Body of pancreas (tissue), 4 donors: ENCODE measurements around the gene TUBGCP6. TPM values are rescaled to one million over a fixed set of nuclear protein-coding genes. Genes with fewer than 3 reads are reported as not detected.

Experiments used
- ATAC-seq: fragments of 150-250 bp; one replicate; pipeline ENCODE4 v1.9.1; 2016
- DNase-seq, 4 donors: peaks; one replicate each; pipeline ENCODE4 v3.0.0-alpha.2; 2019
- H3K27ac ChIP-seq, 4 donors: fragments of 200-600 bp; sonication (generic); 1 replicate in 3 of 4; 2 replicates in 1 of 4; pipeline versions ENCODE4 v1.5.1 to v1.6.1; 2016 to 2019; ENCODE audit warnings: mild to moderate bottlenecking in 1 of 4, mixed read lengths in 1 of 4, moderate library complexity in 1 of 4
- H3K27me3 ChIP-seq, 2 donors: fragments of 200-600 bp; sonication (generic); one replicate each; pipeline ENCODE4 v1.6.0; 2016; ENCODE audit warnings: mild to moderate bottlenecking in 1 of 2
- H3K36me3 ChIP-seq, 2 donors: fragments of 200-600 bp; sonication (generic); replicated peaks in 1 of 2; 2 replicates each; pipeline ENCODE4 v1.5.1; 2016; ENCODE audit warnings: low read depth in 2 of 2; ENCODE audit not compliant: insufficient read depth in 1 of 2
- H3K4me1 ChIP-seq: fragments of 200-600 bp; sonication (generic); one replicate; pipeline ENCODE4 v1.6.0; 2016
- H3K4me3 ChIP-seq, 2 donors: fragments of 200-600 bp; sonication (generic); 1 replicate in 1 of 2; 2 replicates in 1 of 2; pipeline ENCODE4 v1.5.1; 2016 to 2019
- H3K9me3 ChIP-seq, 3 donors: fragments of 200-600 bp; sonication (generic); 1 replicate in 2 of 3; 2 replicates in 1 of 3; pipeline ENCODE4 v1.5.1; 2016
- POLR2A ChIP-seq, 3 donors: fragments of 450-650 bp; IDR thresholded peaks; one replicate each; pipeline ENCODE4 v1.6.1; 2016; ENCODE audit warnings: antibody characterized with exemption in 3 of 3, mild to moderate bottlenecking in 2 of 3
- WGBS, 2 donors: methylation state at CpG; one replicate each; pipeline ENCODE4 v1.1.5; 2017; 5-methylcytosine and 5-hydroxymethylcytosine counted together
- intact Hi-C: fragments of 100-400 bp; cut with DNase I; formaldehyde crosslinking; loops from one replicate; pipeline ENCODE4 v1.15.1; 2023
- total RNA-seq, 2 donors: library from RNA; depleted of rRNA; stranded (reverse); fragments of >200 nt; gene quantifications; one replicate each; pipeline ENCODE4 v1.1.0, GENCODE V29; 2016
- TF ChIP-seq, protein P1 (sequence below), 7 experiments: fragments of 450-650 bp in 4 of 7; fragments of 200-600 bp in 3 of 7; sonication (generic) in 3 of 7; IDR thresholded peaks; one replicate each; pipeline ENCODE4 v1.5.1; 2016 to 2019; ENCODE audit warnings: antibody characterized with exemption in 7 of 7

The TUBGCP6 gene
- total RNA-seq, 2 donors from 2014 or later = 61.2 to 121 TPM

DNA sequence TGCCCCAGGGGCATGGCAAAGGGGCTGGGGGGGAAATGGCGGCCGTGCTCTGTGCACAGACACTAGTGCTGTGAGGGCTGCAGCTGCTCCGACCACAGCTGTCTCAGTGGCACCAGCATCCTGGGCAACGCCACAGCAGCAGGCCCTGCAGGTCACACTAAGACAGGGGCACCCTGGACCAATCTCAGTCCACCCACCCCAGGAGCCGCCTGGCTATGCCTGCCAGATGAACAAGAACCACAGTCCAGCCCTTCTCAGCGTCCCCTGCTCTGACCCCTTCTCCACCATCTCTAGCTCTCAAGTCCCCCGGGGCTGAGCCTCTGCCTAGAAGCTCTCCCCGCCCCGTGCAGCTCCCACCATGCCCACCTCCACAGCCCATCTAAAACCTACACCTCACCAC lies 16.5 kb downstream of the TUBGCP6 start:
- Histone ChIP-seq H3K27me3 (no peaks in the 10 kb centered on the region), H3K4me3 (no peak overlapping the region), H3K9me3 (no peaks in the 10 kb centered on the region), H3K36me3 (peaks cover 4 to 5% of the 10 kb centered on the region in 2 donors), H3K27ac (no peak overlapping the region), H3K4me1 (peaks cover 9% of the 10 kb centered on the region)
- TF ChIP-seq, protein P1, sequence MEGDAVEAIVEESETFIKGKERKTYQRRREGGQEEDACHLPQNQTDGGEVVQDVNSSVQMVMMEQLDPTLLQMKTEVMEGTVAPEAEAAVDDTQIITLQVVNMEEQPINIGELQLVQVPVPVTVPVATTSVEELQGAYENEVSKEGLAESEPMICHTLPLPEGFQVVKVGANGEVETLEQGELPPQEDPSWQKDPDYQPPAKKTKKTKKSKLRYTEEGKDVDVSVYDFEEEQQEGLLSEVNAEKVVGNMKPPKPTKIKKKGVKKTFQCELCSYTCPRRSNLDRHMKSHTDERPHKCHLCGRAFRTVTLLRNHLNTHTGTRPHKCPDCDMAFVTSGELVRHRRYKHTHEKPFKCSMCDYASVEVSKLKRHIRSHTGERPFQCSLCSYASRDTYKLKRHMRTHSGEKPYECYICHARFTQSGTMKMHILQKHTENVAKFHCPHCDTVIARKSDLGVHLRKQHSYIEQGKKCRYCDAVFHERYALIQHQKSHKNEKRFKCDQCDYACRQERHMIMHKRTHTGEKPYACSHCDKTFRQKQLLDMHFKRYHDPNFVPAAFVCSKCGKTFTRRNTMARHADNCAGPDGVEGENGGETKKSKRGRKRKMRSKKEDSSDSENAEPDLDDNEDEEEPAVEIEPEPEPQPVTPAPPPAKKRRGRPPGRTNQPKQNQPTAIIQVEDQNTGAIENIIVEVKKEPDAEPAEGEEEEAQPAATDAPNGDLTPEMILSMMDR (IDR thresholded peaks at IDR 0.05) = no peak
- no peak for TF ChIP-seq POLR2A (IDR thresholded peaks at IDR 0.05)
- ATAC-seq (no peak), DNase-seq (no peak)
- intact Hi-C loops = no loop called here
- WGBS, 2 donors = 94 to 100% methylated on average over 5 to 9 of the region's 9 CpGs

GRCh38 chr22:50227579-50228215 lies 17.1 kb downstream of the TUBGCP6 start:
- H3K27ac ChIP-seq = no peak overlapping the region
- 89 to 90% methylated on average over 18 to 25 of the region's 25 CpGs for WGBS, 2 donors
- TF ChIP-seq POLR2A (IDR thresholded peaks at IDR 0.05) = no peak
- TF ChIP-seq, protein P1 (IDR thresholded peaks at IDR 0.05) = no peak
- ATAC-seq (no peak), DNase-seq (no peak)
- no peak overlapping the region for H3K4me3 ChIP-seq
- H3K4me1 ChIP-seq = peaks cover 9% of the 10 kb centered on the region
- intact Hi-C loops = no loop called here
- H3K36me3 ChIP-seq = peaks cover 5 to 9% of the 10 kb centered on the region in 2 donors
- no peaks in the 10 kb centered on the region for H3K27me3 ChIP-seq
- H3K9me3 ChIP-seq = no peaks in the 10 kb centered on the region

GRCh38 chr22:50226875-50227165 lies 18.0 kb downstream of the TUBGCP6 start:
- H3K4me3 ChIP-seq = no peak overlapping the region
- ATAC-seq = no peak
- TF ChIP-seq POLR2A (IDR thresholded peaks at IDR 0.05) = no peak
- TF ChIP-seq, protein P1 (IDR thresholded peaks at IDR 0.05) = no peak
- no peaks in the 10 kb centered on the region for H3K9me3 ChIP-seq
- H3K27me3 ChIP-seq = no peaks in the 10 kb centered on the region
- peaks cover 9% of the 10 kb centered on the region for H3K4me1 ChIP-seq
- peaks cover 8 to 18% of the 10 kb centered on the region in 2 donors for H3K36me3 ChIP-seq
- no peak overlapping the region for H3K27ac ChIP-seq
- no peak for DNase-seq
- WGBS, 2 donors = 95 to 100% methylated on average over 1 to 18 of the region's 18 CpGs
- intact Hi-C loops = no loop called here

- no peak for DNase-seq
- no peak for TF ChIP-seq POLR2A (IDR thresholded peaks at IDR 0.05)
- TF ChIP-seq, protein P1 (IDR thresholded peaks at IDR 0.05) = no peak
- WGBS, 2 donors = 91 to 93% methylated on average over 18 to 31 of the region's 31 CpGs
- Histone ChIP-seq H3K9me3 (no peaks in the 10 kb centered on the region), H3K4me1 (peaks cover 9% of the 10 kb centered on the region), H3K4me3 (no peak overlapping the region), H3K36me3 (peaks cover 14 to 23% of the 10 kb centered on the region in 2 donors), H3K27me3 (no peaks in the 10 kb centered on the region), H3K27ac (no peak overlapping the region)
- no peak for ATAC-seq
- intact Hi-C loops = no loop called here
Observed at GRCh38 chr22:50226063-50226874, 18.6 kb downstream of the TUBGCP6 start.
